ENCODE data around the gene ANKS6.

The ANKS6 gene

GRCh38 chr9:98732091-98732490 lies 64.3 kb downstream of the ANKS6 start:
- DNase-seq, result no peak

- DNase-seq, result no peak
Measured at GRCh38 chr9:98730871-98731270, 65.5 kb downstream of the ANKS6 start.

- no peak for DNase-seq
Measured at GRCh38 chr9:98728500-98728899, 67.9 kb downstream of the ANKS6 start.

GRCh38 chr9:98727428-98727827 lies 68.9 kb downstream of the ANKS6 start:
- DNase-seq, result no peak

- DNase-seq, result no peak
Measured at GRCh38 chr9:98726735-98727134, 69.6 kb downstream of the ANKS6 start.

- no peak for DNase-seq
Measured at GRCh38 chr9:98724810-98725530, 71.4 kb downstream of the ANKS6 start.

- DNase-seq, result no peak
Measured at GRCh38 chr9:98721643-98722042, 74.7 kb downstream of the ANKS6 start.

GRCh38 chr9:98720402-98720801 lies 76.0 kb downstream of the ANKS6 start:
- no peak for DNase-seq

- DNase-seq, result no peak
Measured at GRCh38 chr9:98719055-98719454, 77.3 kb downstream of the ANKS6 start.

GRCh38 chr9:98714833-98715232 lies 81.5 kb downstream of the ANKS6 start:
- no peak for DNase-seq

GRCh38 chr9:98712987-98713386 lies 83.4 kb downstream of the ANKS6 start:
- no peak for DNase-seq

GRCh38 chr9:98709968-98710965 lies 86.1 kb downstream of the ANKS6 start:
- no peak for DNase-seq

- DNase-seq, result no peak
Measured at GRCh38 chr9:98708933-98709911, 87.1 kb downstream of the ANKS6 start, which contains the start of gene GABBR2. Gene GABBR2, minus strand, starts transcription at chr9:98708935. Its CDS starts 198 bp downstream, at chr9:98708737.

- no peak for DNase-seq
Measured at GRCh38 chr9:98708103-98708932, 88.0 kb downstream of the ANKS6 start.

GRCh38 chr9:98707166-98708102 lies 88.9 kb downstream of the ANKS6 start:
- no peak for DNase-seq

GRCh38 chr9:98706651-98707165 lies 89.6 kb downstream of the ANKS6 start:
- no peak for DNase-seq

GRCh38 chr9:98702835-98703380 lies 93.4 kb downstream of the ANKS6 start:
- no peak for DNase-seq

- no peak for DNase-seq
Measured at GRCh38 chr9:98702340-98702739, 94.0 kb downstream of the ANKS6 start.

- DNase-seq, result no peak
Measured at GRCh38 chr9:98701576-98701975, 94.8 kb downstream of the ANKS6 start.

GRCh38 chr9:98700801-98701200 lies 95.6 kb downstream of the ANKS6 start:
- DNase-seq, result no peak

Data from stimulated activated CD4-positive, alpha-beta T cell treated with anti-CD3 and anti-CD28 coated beads, Interleukin-4, amount 100 ng/mL, for 24 hours (primary cell).